Spinal cord (tissue), 10 donors: Measurements from ENCODE around the gene CLEC17A. TPM values are rescaled to one million over a fixed set of nuclear protein-coding genes. Genes with fewer than 3 reads are reported as not detected.
"Not testable (repeated sequence)": the region's sequence is repeated elsewhere in the genome, so short reads cannot be mapped to it uniquely, and the experiment has no call there.

ENCODE experiments used
- DNase-seq, 6 donors: peaks; one replicate each; pipeline versions ENCODE4 v3.0.0 to v3.0.0-alpha.2; 2013 to 2015; ENCODE audit warnings: low spot score in 6 of 6, low read depth in 4 of 6
- H3K27ac ChIP-seq: one replicate; pipeline ENCODE4 v1.5.1; 2013; ENCODE audit warnings: low read depth, low read length, control low read depth
- H3K27me3 ChIP-seq: one replicate; pipeline ENCODE4 v1.6.1; 2013; ENCODE audit warnings: low read length; ENCODE audit not compliant: control insufficient read depth, insufficient read depth
- H3K36me3 ChIP-seq: one replicate; pipeline ENCODE4 v1.6.1; 2013; ENCODE audit warnings: low read length; ENCODE audit not compliant: control insufficient read depth, insufficient read depth
- H3K4me1 ChIP-seq: one replicate; pipeline ENCODE4 v1.6.1; 2013; ENCODE audit warnings: low read length; ENCODE audit not compliant: control insufficient read depth, insufficient read depth
- H3K4me3 ChIP-seq: one replicate; pipeline ENCODE4 v1.5.1; 2013; ENCODE audit warnings: low read depth, low read length, control low read depth
- H3K9me3 ChIP-seq: one replicate; pipeline ENCODE4 v1.6.1; 2013; ENCODE audit warnings: low read length; ENCODE audit not compliant: control insufficient read depth, insufficient read depth
- WGBS: methylation state at CpG from one replicate; pipeline ENCODE4 v1.1.5; 2013; ENCODE audit warnings: missing lambda C conversion rate; ENCODE audit not compliant: insufficient coverage; 5-methylcytosine and 5-hydroxymethylcytosine counted together
- polyA plus RNA-seq, 2 donors: library from polyadenylated mRNA; unstranded; fragments of 120-200 nt; gene quantifications; one replicate each; pipeline ENCODE4 v1.2.1, GENCODE V29; 2013; ENCODE audit not compliant: insufficient read length in 2 of 2
- total RNA-seq, 2 donors: library from RNA; depleted of rRNA in 1 of 2; stranded (reverse); fragments of 120-200 nt in 1 of 2; fragments of >200 nt in 1 of 2; gene quantifications; one replicate each; pipeline versions ENCODE4 v1.2.3 to v1.2.4, GENCODE V29; 2013 to 2014
- donor health status: healthy.

The CLEC17A gene
- total and polyA plus RNA-seq, 4 donors, result 0.09 to 0.50 (median 0.16) TPM

DNA sequence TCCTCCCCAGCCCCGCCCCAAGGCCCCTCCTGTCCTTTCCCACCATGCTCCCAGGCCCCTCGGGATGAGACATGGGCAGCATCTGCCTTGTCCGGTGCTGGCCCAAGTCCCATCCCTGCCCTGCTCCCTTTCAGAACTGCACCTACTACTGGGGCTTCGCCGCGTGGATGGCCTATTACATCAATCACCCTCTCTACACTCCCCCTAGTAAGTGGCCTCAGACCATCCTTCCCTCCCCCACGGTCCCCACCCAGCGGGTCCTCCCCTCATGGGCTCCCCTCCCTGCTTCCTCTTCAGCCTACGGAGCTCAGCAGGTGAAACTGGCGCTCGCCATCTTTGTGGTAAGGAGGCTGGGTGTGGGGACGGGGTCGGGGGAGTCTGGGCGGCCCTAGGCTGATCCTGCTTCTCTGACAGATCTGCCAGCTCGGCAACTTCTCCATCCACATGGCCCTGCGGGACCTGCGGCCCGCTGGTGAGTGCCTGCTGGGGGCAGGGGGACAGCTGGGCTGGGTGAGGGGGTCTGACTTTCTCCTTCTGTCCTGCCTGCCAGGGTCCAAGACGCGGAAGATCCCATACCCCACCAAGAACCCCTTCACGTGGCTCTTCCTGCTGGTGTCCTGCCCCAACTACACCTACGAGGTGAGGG lies 18.1 kb upstream of the CLEC17A start:
- peaks cover 31% of the 10 kb centered on the region for H3K4me1 ChIP-seq
- peaks cover 87% of the 10 kb centered on the region for H3K36me3 ChIP-seq
- H3K4me3 ChIP-seq, H3K27me3 ChIP-seq, H3K27ac ChIP-seq, H3K9me3 ChIP-seq, DNase-seq: not testable (repeated sequence)
- 71% methylated on average over 7 of the region's 22 CpGs for WGBS

DNA sequence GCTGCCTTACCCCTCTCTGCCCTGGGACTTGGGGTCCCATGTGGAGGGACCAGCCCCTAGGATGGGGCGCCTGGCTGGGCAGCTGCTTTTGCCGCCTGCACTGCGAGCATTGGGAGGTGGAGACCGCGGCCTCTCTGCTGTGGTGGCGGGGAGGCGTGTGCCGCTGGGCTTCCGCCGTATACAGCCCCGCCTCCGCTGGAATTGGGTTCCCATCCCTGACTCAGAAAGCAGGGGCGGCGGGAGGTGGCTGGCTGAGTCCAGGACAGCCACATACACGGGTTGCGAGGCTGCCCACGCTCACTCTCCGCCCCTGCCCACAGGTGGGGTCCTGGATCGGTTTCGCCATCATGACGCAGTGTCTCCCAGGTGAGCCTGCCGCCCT lies 17.6 kb upstream of the CLEC17A start:
- Histone ChIP-seq H3K27me3 (no peaks in the 10 kb centered on the region), H3K36me3 (peaks cover 84% of the 10 kb centered on the region), H3K4me1 (peaks cover 26% of the 10 kb centered on the region), H3K27ac (no peak overlapping the region), H3K4me3 (no peak overlapping the region), H3K9me3 (no peaks in the 10 kb centered on the region)
- 92% methylated on average over 22 of the region's 22 CpGs for WGBS
- no peak for DNase-seq

DNA sequence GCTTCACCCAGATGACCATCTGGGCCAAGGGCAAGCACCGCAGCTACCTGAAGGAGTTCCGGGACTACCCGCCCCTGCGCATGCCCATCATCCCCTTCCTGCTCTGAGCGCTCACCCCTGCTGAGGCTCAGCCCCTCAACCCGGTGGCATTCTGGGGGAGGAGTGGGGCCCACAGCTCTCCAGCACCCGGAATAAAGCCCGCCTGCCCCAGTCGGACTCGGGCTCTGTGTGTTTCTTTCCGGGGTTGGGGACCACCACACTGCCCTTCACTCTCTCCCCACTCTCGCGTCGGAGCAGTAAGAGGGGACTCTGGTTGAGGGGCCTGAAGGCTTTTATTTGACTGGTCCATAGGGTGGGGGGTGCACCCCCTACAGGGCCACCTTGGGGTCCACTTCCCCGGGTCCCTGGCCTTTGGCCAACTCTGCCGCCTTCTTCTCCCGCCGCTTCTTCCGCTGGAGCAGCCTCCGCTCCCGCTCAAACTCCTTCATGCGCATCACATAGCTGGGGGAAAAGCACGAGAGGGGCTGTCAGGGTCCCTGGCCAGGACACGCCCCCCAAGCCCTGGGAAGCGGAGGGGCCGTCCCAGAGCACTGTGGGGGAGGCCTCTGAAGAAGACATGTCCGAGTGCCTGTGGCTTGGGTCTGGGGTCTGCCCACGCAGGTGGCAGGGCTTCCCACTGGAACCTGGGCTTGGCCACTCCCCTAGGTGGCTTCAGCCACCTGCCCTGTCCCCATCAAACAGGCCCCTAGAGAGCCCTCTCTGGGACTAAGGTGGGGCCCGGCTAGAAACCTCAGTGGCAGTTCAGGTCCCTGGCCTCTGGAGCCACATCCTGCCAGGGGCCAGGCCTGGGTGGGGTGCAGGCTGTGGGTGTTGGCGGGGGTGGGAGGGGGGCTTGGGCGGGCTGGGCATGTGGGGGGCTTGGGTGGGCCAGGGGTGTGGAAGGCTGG lies 16.8 kb upstream of the CLEC17A start:
- Histone ChIP-seq H3K4me1 (peaks cover 26% of the 10 kb centered on the region), H3K4me3 (no peak overlapping the region), H3K27me3 (no peaks in the 10 kb centered on the region), H3K27ac (no peak overlapping the region), H3K36me3 (peaks cover 82% of the 10 kb centered on the region), H3K9me3 (no peaks in the 10 kb centered on the region)
- no peak for DNase-seq
- WGBS, result 83% methylated on average over 12 of the region's 31 CpGs

DNA sequence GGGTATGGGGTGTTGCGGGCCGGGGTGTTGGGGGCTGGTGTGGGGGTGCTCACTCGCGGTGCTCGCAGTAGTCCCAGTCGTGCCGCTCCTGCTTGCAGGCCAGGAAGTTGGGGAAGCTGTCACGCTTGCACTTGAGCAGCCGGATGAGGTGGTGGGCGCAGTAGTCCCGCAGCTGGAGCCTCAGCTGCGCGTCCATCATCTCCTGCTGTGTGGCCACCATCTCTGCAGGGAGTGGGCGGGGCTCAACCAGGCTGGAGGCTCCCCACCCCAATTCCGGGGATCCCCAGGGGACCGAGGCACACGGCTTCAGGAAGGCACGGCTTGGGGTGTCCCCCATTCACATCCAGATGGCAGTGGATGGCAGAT lies 16.2 kb upstream of the CLEC17A start:
- Histone ChIP-seq H3K27me3 (no peaks in the 10 kb centered on the region), H3K27ac (no peak overlapping the region), H3K4me3 (no peak overlapping the region), H3K9me3 (no peaks in the 10 kb centered on the region), H3K4me1 (peaks cover 24% of the 10 kb centered on the region), H3K36me3 (peaks cover 79% of the 10 kb centered on the region)
- DNase-seq, result no peak
- WGBS, result 88% methylated on average over 18 of the region's 18 CpGs

DNA sequence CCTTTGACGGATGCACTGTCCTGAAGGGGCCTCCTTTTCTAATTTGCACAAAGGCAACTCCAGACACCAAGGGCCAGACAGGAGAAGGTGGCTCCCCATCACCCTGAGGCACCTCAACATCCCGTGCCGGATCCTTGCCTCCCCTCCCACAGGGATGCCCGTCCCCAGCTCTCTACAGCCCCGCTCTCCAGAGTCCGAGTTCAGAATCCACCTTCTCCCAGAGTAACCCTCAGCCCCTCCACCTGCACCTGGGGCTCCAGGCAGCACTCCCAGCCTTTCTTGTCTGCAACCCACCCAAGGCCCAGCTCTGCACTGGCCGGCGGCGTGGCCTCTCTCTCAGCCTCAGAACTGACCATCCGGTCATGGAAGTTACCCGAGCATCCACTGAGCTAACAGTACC lies 15.8 kb upstream of the CLEC17A start:
- no peaks in the 10 kb centered on the region for H3K27me3 ChIP-seq
- no peak overlapping the region for H3K27ac ChIP-seq
- peaks cover 22% of the 10 kb centered on the region for H3K4me1 ChIP-seq
- no peak for DNase-seq
- no peaks in the 10 kb centered on the region for H3K9me3 ChIP-seq
- 85% methylated on average over 11 of the region's 11 CpGs for WGBS
- H3K36me3 ChIP-seq, result peaks cover 75% of the 10 kb centered on the region
- no peak overlapping the region for H3K4me3 ChIP-seq

DNA sequence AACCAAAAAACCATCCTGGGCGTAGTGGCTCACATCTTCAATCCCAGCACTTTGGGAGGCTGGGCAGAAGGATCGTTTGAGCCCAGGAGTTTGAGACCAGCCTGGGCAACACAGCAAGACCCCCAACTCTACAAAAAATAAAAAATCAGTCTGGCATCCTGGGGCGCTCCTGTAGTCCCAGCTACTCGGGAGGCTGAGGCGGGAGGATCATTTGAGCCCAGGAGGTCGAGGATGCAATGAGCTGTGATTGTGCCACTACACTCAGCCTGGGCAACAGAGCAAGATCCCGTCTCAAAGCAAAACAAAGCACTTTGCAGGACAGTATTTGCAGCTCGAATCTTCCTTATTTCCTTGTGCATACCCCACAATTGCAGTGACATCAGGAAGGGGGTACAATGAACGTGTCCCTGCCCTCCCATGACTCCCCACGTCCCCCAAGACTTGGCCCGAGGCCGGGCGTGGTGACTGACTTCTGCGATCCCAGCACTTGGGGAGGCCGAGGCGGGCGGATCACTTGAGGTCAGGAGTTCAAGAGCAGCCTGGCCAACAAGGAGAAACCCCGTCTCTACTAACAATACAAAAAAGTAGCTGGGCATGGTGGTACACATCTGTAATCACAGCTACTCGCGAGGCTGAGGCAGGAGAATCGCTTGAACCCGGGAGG lies 11.9 kb upstream of the CLEC17A start:
- peak overlapping the region; percentile 88 for H3K4me3 ChIP-seq
- peaks cover 39% of the 10 kb centered on the region for H3K36me3 ChIP-seq
- no peak overlapping the region for H3K27ac ChIP-seq
- WGBS, result 50% methylated on average over 22 of the region's 22 CpGs
- H3K27me3 ChIP-seq, result no peaks in the 10 kb centered on the region
- no peaks in the 10 kb centered on the region for H3K9me3 ChIP-seq
- H3K4me1 ChIP-seq, result peaks cover 18% of the 10 kb centered on the region
- no peak for DNase-seq

DNA sequence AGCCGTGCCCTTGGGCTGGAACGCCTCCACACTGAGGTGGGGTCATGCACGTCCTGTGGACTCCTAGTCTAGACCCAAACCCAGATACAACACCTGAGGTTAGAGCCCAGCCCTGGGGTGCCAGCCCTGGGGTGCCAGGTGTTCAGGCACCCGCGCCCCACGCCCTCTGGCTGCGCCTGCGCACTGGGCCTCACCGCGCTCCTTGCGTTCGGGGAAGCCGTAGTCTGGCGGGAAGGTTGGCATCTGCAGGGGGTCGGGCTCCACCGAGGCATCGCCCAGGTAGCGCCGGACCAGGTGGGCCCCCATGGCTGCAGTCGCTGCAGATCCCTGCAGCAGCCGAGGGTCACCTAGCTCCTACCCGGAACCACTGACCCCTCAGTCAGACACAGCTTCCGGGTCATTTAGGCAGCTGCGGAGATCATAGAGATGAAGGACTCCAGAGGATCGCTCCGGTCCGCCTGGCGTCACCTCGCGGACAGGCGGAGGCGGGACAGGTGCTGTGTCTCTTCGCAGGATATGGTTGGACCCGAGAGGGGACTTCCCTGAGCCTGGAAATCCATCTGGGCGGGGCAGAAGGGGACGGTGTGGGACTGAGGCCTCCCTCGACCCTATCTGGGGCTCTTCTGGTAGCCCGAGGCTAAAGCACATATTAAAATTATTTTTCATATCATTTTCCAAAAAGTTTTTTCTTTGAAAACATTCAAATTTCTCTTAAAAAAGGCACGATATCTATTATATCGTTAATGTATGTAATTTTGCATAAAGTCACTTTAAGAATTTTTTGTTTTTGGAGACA lies 11.0 kb upstream of the CLEC17A start, which contains the start of gene NDUFB7:
Gene NDUFB7 (minus strand): TSS at position 372 of the 796 bp plus-strand sequence. CDS start 66 bp downstream, at position 306.
- Histone ChIP-seq H3K9me3 (no peaks in the 10 kb centered on the region), H3K27me3 (no peaks in the 10 kb centered on the region), H3K36me3 (peaks cover 32% of the 10 kb centered on the region), H3K4me3 (peak within 1 kb of the TSS; percentile 88), H3K27ac (no peak within 1 kb of the TSS), H3K4me1 (peaks cover 18% of the 10 kb centered on the region)
- peak; percentile 74 to 98 (median 82) for DNase-seq
- 0% methylated on average over 34 of the region's 40 CpGs for WGBS

DNA sequence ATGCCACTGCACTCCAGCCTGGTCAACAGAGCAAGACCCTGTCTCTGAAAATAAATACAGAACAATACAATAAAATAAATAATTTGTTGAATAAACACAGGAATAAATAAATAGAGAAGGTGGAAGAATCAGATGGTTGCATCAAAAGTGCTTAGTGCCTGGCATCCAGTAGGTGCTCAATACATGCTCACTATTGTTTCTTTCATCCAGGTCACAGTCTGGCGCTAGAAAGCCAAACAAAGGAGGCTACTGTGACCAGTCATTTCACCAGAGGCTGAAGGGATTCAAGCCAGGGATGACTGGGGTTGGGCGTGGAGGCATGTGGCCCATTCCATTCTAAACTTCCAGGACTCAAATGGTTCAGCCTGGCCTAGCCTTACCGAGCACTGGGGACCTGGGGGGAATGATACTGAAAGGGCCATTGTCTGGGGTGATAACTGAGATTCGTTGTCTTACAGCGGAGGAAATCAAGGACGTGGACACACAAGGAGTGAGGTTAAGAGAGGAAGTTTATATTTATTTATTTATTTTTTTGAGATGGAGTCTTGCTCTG lies 7.4 kb upstream of the CLEC17A start:
- Histone ChIP-seq H3K4me3 (no peak overlapping the region), H3K27me3 (no peaks in the 10 kb centered on the region), H3K36me3 (peaks cover 2% of the 10 kb centered on the region), H3K4me1 (peaks cover 16% of the 10 kb centered on the region), H3K27ac (no peak overlapping the region), H3K9me3 (no peaks in the 10 kb centered on the region)
- DNase-seq, result no peak
- 76% methylated on average over 4 of the region's 6 CpGs for WGBS

DNA sequence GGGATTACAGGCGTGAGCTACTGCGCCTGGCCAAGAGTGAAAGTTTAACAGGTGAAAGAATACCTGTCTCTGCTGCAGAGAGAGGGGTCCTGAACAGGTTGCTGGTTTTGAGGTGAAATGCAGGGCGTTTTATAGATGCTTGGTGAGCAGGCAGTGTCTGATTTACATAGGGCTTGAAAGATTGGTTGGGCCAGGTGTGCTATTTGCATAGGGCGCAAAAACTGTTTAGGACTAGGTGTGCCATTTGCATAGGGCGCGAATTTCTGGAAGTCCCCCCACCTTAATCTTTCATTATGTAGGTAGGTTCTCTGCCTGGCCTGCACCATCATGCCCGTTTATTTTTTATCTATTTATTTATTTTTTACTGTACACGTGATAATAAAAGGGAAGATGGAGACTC lies 6.5 kb upstream of the CLEC17A start:
- H3K4me1 ChIP-seq, result peaks cover 7% of the 10 kb centered on the region
- peaks cover 2% of the 10 kb centered on the region for H3K36me3 ChIP-seq
- no peak for DNase-seq
- 70% methylated on average over 3 of the region's 8 CpGs for WGBS
- no peak overlapping the region for H3K27ac ChIP-seq
- H3K4me3 ChIP-seq, result no peak overlapping the region
- no peaks in the 10 kb centered on the region for H3K27me3 ChIP-seq
- no peaks in the 10 kb centered on the region for H3K9me3 ChIP-seq
